Small intestine (tissue), 7 donors: ENCODE results near the gene VAV1. TPM values are rescaled to one million over a fixed set of nuclear protein-coding genes. Genes with fewer than 3 reads are reported as not detected.

Experiments
- DNase-seq, 2 donors: peaks; one replicate each; pipeline versions ENCODE4 v3.0.0 to v3.0.0-alpha.2; 2013
- FAIRE-seq: peaks from 2 replicates; lab custom pipeline; 2012; peaks lifted over from hg19 to GRCh38; lab: Jason Lieb, UNC
- H3K27ac ChIP-seq, 3 donors: one replicate each; pipeline ENCODE4 v1.5.1; 2013; ENCODE audit warnings: low read length in 2 of 3, mild to moderate bottlenecking in 2 of 3, control low read depth in 1 of 3, inconsistent platforms in 1 of 3, low read depth in 1 of 3, moderate library complexity in 1 of 3
- H3K27me3 ChIP-seq, 3 donors: one replicate each; pipeline ENCODE4 v1.6.1; 2013; ENCODE audit warnings: low read length in 3 of 3, inconsistent platforms in 1 of 3; ENCODE audit not compliant: control insufficient read depth in 3 of 3, insufficient read depth in 3 of 3
- H3K36me3 ChIP-seq, 3 donors: one replicate each; pipeline ENCODE4 v1.6.1; 2013; ENCODE audit warnings: low read length in 3 of 3, inconsistent platforms in 1 of 3, low read depth in 1 of 3, mild to moderate bottlenecking in 1 of 3, moderate library complexity in 1 of 3; ENCODE audit not compliant: control insufficient read depth in 3 of 3, insufficient read depth in 2 of 3
- H3K4me1 ChIP-seq, 3 donors: one replicate each; pipeline ENCODE4 v1.6.1; 2013; ENCODE audit warnings: low read length in 2 of 3, inconsistent platforms in 1 of 3, low read depth in 1 of 3, mild to moderate bottlenecking in 1 of 3, moderate library complexity in 1 of 3; ENCODE audit not compliant: control insufficient read depth in 3 of 3, insufficient read depth in 2 of 3
- H3K4me3 ChIP-seq, 3 donors: one replicate each; pipeline ENCODE4 v1.5.1; 2013; ENCODE audit warnings: low read length in 3 of 3, control low read depth in 1 of 3, inconsistent platforms in 1 of 3, low read depth in 1 of 3, mild to moderate bottlenecking in 1 of 3, moderate library complexity in 1 of 3
- H3K9me3 ChIP-seq, 2 donors: one replicate each; pipeline ENCODE4 v1.6.1; 2013; ENCODE audit warnings: low read depth in 1 of 2, low read length in 1 of 2; ENCODE audit not compliant: control insufficient read depth in 2 of 2, insufficient read depth in 1 of 2
- WGBS, 3 donors: extraction: QIAGEN DNeasy Blood & Tissue Kit; methylation state at CpG; one replicate each; pipeline ENCODE4 v1.1.7; 2013; 5-methylcytosine and 5-hydroxymethylcytosine counted together
- polyA plus RNA-seq, 4 donors: library from polyadenylated mRNA; stranded (reverse) in 3 of 4; unstranded in 1 of 4; fragments of 200-250 nt in 3 of 4; fragments of 120-200 nt in 1 of 4; gene quantifications; one replicate each; pipeline versions ENCODE4 v1.2.1 to v1.2.3, GENCODE V29; 2013
- donor health status: healthy with polysubstance abuse.
- donor health status: control.
- donor health status: control.
- donor health status: Bipolar disorder and iron deficiency.
- donor health status: healthy.

The VAV1 gene
- polyA plus RNA-seq, 4 donors = 2.5 to 3.5 (median 3.1) TPM

DNA sequence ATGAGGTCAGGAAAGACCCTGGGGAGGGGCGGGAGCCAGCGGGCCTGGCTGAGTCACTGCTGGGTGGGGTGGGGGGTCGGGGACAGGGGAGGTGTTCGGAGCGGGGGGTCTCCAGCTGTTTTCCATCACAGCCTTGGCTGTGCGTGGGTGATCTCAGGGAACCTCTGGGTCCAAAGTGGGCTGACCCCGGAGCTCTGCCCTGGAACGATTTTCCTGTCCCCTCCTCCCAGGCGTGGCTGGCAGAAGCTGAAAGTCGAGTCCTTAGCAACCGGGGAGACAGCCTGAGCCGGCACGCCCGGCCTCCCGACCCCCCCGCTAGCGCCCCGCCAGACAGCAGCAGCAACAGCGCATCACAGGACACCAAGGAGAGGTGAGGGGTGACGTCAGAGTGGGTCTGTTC is 22.4 kb upstream of the VAV1 start:
- 52 to 60% (median 60%) methylated on average over 19 to 20 of the region's 20 CpGs for WGBS, 3 donors
- H3K27ac ChIP-seq = peak overlapping the region in 1 of 3 donors; percentile 34
- FAIRE-seq (no peak), DNase-seq (peak in 1 of 2 donors; percentile 45)
- peaks cover 0 to 36% (median 3%) of the 10 kb centered on the region in 3 donors for H3K4me1 ChIP-seq
- H3K36me3 ChIP-seq = peaks cover 6 to 87% (median 11%) of the 10 kb centered on the region in 3 donors
- no peaks in the 10 kb centered on the region for H3K27me3 ChIP-seq
- peaks cover 0 to 11% of the 10 kb centered on the region in 2 donors for H3K9me3 ChIP-seq
- no peak overlapping the region for H3K4me3 ChIP-seq

DNA sequence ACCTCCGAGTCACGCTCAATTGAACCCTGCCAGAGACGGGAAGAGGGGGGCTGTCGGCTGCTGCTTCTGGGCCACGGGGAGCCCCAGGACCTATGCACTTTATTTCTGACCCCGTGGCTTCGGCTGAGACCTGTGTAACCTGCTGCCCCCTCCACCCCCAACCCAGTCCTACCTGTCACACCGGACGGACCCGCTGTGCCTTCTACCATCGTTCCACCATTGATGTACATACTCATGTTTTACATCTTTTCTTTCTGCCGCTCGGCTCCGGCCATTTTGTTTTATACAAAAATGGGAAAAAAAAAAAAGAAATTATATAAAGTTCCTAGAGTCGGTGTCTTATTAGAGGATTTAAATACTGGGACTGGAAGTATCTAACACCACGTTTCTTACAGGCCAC is 21.3 kb upstream of the VAV1 start:
- Histone ChIP-seq H3K36me3 (peaks cover 6 to 84% (median 10%) of the 10 kb centered on the region in 3 donors), H3K27ac (peak overlapping the region in 2 of 3 donors; percentile 37 to 99)
- WGBS, 3 donors = 93 to 95% (median 93%) methylated on average over 16 of the region's 16 CpGs

DNA sequence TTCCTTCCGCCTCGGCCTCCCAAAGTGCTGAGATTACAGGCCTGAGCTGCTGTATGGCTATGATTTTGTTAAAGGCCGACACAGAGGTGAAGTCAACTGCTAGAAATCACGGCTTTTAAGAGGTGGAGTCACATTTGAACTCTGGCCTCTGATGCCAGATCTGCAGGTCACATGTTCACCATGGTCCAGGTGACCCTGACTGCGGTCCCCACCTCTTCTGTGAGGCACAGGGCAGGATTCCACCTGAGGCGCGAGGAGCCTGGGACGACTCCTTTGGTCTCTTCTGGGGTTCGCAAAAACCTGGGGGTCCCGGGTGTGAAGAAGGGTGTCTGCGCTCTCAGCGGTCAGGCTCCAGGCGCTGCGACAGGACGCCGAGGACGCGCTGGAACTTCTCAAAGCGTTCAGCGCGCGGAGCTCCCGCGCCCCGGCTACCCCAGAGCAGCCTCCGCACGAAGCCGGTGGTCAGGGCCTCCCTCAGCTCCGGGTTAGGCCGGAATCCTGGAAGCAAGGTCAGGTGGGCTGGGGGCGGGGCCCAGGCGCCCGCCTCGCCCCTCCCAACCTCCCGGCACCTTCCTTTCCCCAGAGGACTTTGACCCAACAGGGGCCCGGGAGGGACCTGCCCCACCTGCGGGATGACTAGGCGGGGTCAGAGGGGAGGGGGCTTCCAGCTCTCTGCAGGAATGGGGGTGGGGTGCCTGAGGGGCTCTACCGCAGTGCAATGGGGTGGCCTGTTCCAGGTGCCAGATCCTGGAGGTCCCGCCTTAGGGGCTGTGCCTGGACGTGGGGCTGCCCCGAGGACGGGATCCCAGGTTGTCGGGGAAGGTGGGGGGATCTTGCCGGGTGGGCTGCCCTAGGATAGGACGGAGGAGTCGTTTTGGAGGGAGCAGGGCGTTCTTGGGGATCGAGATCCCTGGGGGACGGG is 20.0 kb upstream of the VAV1 start:
- H3K27ac ChIP-seq = peak overlapping the region; percentile 95 to 99 (median 98)
- DNase-seq = peak; percentile 94 to 96
- 26 to 57% (median 42%) methylated on average over 47 to 50 of the region's 50 CpGs for WGBS, 3 donors
- no peaks in the 10 kb centered on the region for H3K9me3 ChIP-seq
- H3K4me1 ChIP-seq = peaks cover 0 to 30% (median 0%) of the 10 kb centered on the region in 3 donors
- peak overlapping the region in 2 of 3 donors; percentile 42 to 54 for H3K4me3 ChIP-seq
- no peaks in the 10 kb centered on the region for H3K27me3 ChIP-seq
- peaks cover 4 to 73% (median 8%) of the 10 kb centered on the region in 3 donors for H3K36me3 ChIP-seq
- no peak for FAIRE-seq

More for the DNA sequence above, 21.3 kb upstream of the VAV1 start:
- Histone ChIP-seq H3K4me1 (peaks cover 0 to 30% (median 0%) of the 10 kb centered on the region in 3 donors), H3K4me3 (no peak overlapping the region), H3K27me3 (no peaks in the 10 kb centered on the region), H3K9me3 (peaks cover 0 to 9% of the 10 kb centered on the region in 2 donors)
- DNase-seq (no peak), FAIRE-seq (no peak)

DNA sequence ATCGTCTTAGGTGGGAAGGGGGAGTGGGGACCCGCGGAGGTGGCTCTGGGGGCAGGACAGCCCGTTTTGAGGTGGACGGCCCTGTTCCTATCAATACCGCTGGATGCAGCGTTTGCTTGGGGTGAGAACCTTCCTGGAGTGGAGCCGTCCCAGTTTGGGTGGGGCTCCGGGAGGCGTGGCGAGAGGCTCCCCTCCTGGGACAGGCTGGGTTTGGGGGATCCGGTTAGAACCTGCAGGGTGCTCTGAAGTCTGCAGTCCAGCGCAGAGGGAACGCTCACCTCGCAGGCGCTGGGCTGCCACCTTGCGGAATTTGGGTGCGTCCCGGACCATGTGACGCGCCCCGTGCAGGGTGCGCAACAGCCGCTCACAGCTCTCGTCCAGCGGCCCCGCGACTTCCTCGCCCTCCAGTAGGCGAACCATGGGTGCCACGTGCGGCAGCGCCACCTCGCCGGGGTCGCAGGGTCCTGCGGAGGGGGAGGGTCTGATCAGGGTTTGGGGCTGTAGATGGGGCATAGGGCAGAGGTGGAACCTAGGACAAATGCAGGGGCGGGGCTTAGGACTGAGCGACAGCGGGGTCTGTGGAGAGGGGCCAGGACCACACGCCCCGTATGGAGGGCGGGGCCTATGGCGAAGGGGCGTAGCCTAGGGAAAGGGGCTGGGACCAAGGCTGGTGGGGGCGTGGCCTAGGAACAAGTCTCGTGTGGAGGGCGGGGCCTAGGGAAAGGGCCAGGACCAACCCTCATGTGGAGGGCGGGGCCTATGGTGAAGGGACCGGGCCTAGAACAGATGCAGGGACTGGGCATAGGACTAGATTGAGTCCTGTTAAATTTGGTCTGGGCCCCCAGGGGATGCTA is 19.1 kb upstream of the VAV1 start:
- 7 to 12% (median 7%) methylated on average over 47 to 50 of the region's 50 CpGs for WGBS, 3 donors
- H3K27ac ChIP-seq = peak overlapping the region; percentile 95 to 99 (median 98)
- DNase-seq = peak; percentile 95 to 96
- no peak for FAIRE-seq
- no peaks in the 10 kb centered on the region for H3K27me3 ChIP-seq
- peaks cover 0 to 27% (median 0%) of the 10 kb centered on the region in 3 donors for H3K4me1 ChIP-seq
- peak overlapping the region; percentile 20 to 54 (median 42) for H3K4me3 ChIP-seq
- H3K36me3 ChIP-seq = peaks cover 4 to 72% (median 8%) of the 10 kb centered on the region in 3 donors
- H3K9me3 ChIP-seq = no peaks in the 10 kb centered on the region

DNA sequence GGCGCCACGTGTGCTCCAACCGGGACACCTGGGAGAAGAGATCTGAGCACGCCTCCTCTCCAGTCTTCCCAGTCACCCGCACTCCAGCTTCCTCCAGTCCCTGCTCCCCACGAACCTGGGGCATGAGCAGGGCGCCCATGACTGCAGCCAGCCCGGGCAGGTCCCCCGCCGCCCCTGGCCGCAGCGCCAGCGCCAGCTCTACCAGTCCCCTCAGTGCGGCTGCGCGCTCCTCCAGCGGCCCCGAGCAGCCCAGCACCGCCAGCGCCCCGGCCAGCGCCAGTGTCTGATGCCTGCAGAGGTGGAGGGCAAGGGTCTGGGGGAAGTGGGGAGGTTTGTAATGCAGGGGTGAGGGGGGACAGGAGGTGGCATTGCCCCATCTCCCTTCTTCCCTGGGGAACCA is 18.4 kb upstream of the VAV1 start:
- peaks cover 4 to 74% (median 12%) of the 10 kb centered on the region in 3 donors for H3K36me3 ChIP-seq
- H3K27ac ChIP-seq = peak overlapping the region in 2 of 3 donors; percentile 95 to 99
- DNase-seq (no peak), FAIRE-seq (no peak)
- no peaks in the 10 kb centered on the region for H3K27me3 ChIP-seq
- no peaks in the 10 kb centered on the region for H3K9me3 ChIP-seq
- WGBS, 3 donors = 94 to 96% (median 95%) methylated on average over 20 to 22 of the region's 22 CpGs
- H3K4me3 ChIP-seq = no peak overlapping the region
- H3K4me1 ChIP-seq = peaks cover 0 to 22% (median 0%) of the 10 kb centered on the region in 3 donors

DNA sequence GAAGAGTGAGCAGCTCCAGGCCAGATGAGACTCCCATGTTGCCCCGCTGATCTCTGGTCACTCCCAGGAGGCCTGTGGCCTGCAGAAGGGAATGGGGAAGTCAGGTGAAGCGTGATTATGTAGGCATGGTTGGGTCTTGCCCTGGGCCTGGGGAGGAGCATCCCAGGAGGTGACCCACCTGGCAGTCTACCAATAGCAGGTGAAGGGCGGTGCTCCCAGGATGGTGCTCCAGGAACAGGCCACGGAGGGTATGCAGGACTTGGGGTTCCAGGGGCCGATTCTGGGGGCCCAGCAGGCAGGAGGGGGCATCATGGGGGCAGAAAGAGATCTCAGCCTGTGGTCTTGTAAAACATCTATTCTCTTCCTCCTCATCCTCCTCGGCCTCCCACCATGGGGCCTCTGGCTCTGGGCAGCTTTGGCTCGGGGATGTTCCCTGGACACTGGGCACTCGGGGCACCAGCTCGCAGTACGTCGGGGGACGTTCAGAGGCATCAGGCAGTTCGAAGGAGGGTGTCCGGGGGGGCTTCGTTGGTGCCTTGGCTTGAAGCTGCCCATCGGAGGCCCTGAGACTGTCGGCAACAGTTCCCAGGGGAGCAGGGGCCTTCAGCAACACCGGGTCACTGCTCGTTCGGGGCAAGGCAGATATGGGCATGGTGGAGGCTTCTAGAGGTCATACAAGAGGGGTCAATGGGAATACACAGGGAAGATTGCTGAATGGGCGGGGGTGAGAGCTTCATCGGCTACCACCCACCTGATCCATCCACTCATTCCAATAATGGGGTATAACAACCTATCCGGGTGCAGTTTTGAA is 17.6 kb upstream of the VAV1 start:
- Histone ChIP-seq H3K4me3 (no peak overlapping the region), H3K4me1 (peaks cover 0 to 21% (median 0%) of the 10 kb centered on the region in 3 donors), H3K27ac (no peak overlapping the region), H3K27me3 (no peaks in the 10 kb centered on the region), H3K36me3 (peaks cover 4 to 74% (median 16%) of the 10 kb centered on the region in 3 donors), H3K9me3 (no peaks in the 10 kb centered on the region)
- 88 to 95% (median 90%) methylated on average over 20 to 23 of the region's 23 CpGs for WGBS, 3 donors
- FAIRE-seq (no peak), DNase-seq (no peak)

DNA sequence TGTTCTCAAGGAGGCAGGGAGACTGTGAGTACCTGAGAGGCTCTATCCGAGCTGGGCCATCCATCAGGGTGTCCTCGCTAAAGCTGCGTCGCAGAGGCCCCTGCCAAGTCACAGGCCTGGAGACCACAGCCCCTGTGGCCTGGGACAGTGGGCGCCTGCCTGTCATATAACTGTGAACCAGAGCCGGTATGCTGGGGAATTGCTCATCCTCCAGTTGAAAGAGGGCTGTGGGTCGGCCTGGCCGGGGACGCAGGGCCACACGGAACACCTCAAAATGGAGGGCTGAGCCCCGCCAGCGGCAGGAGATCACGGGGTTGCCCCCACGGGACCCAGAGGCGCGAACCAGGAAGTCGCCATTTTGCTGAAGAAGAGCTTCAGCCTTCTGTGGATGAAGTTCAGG is 11.9 kb upstream of the VAV1 start:
- FAIRE-seq (no peak), DNase-seq (no peak)
- Histone ChIP-seq H3K27me3 (no peaks in the 10 kb centered on the region), H3K4me3 (no peak overlapping the region), H3K27ac (no peak overlapping the region), H3K9me3 (peaks cover 0 to 2% of the 10 kb centered on the region in 2 donors), H3K4me1 (no peaks in the 10 kb centered on the region), H3K36me3 (peaks cover 0 to 50% (median 8%) of the 10 kb centered on the region in 3 donors)
- 95 to 98% (median 96%) methylated on average over 17 of the region's 17 CpGs for WGBS, 3 donors
